ENCODE results near the gene ALG1.

Gene ALG1

GRCh38 chr16:5027575-5028235 is 43.9 kb upstream of the ALG1 start:
- no peak overlapping the region for H3K4me3 ChIP-seq (ENCODE audit: low read depth, low read length)
- no peak for TF ChIP-seq CTCF (IDR thresholded peaks at IDR 0.05; ENCODE audit: low read depth, low read length)

- no peak overlapping the region for H3K4me3 ChIP-seq (ENCODE audit: low read depth, low read length)
- no peak for TF ChIP-seq CTCF (IDR thresholded peaks at IDR 0.05; ENCODE audit: low read depth, low read length)
Measured at GRCh38 chr16:5028950-5029475, 42.6 kb upstream of the ALG1 start.

- H3K4me3 ChIP-seq (ENCODE audit: low read depth, low read length): no peak overlapping the region
- no peak for TF ChIP-seq CTCF (IDR thresholded peaks at IDR 0.05; ENCODE audit: low read depth, low read length)
Measured at GRCh38 chr16:5030251-5030870, 41.3 kb upstream of the ALG1 start.

- H3K4me3 ChIP-seq (ENCODE audit: low read depth, low read length): no peak overlapping the region
- TF ChIP-seq CTCF (IDR thresholded peaks at IDR 0.05; ENCODE audit: low read depth, low read length): no peak
Measured at GRCh38 chr16:5031601-5032000, 40.0 kb upstream of the ALG1 start.

GRCh38 chr16:5032748-5033167 is 38.9 kb upstream of the ALG1 start:
- peak overlapping the region; percentile 76 for H3K4me3 ChIP-seq (ENCODE audit: low read depth, low read length)
- TF ChIP-seq CTCF (IDR thresholded peaks at IDR 0.05; ENCODE audit: low read depth, low read length): no peak

GRCh38 chr16:5033256-5034166 is 38.1 kb upstream of the ALG1 start, which contains the start of gene NAGPA:
Gene NAGPA (minus strand): TSS chr16:5033935. CDS start chr16:5033914, 21 bp downstream.
- H3K4me3 ChIP-seq (ENCODE audit: low read depth, low read length): peak within 1 kb of the TSS; percentile 76
- no peak for TF ChIP-seq CTCF (IDR thresholded peaks at IDR 0.05; ENCODE audit: low read depth, low read length)

Measured in WI38 (cell line).